Activated naive CD8-positive, alpha-beta T cell treated with anti-CD3 and anti-CD28 coated beads, Interleukin-2, amount 50 U/mL, for 16 hours (primary cell): ENCODE results near the gene SLC16A2.
"Not testable (repeated sequence)": the region's sequence is repeated elsewhere in the genome, so short reads cannot be mapped to it uniquely, and the experiment has no call there.

ENCODE experiments used
- DNase-seq: peaks from one replicate; pipeline ENCODE4 v3.0.0-alpha.2; 2020; ENCODE audit warnings: low read depth, low spot score

The SLC16A2 gene

GRCh38 chrX:74506317-74507115, 85.2 kb downstream of the SLC16A2 start:
- no peak for DNase-seq

GRCh38 chrX:74507191-74507590, 85.9 kb downstream of the SLC16A2 start:
- DNase-seq, result no peak

GRCh38 chrX:74509989-74510388, 88.7 kb downstream of the SLC16A2 start:
- DNase-seq, result no peak

- no peak for DNase-seq
These were observed 89.1 kb downstream of the SLC16A2 start for GRCh38 chrX:74510401-74510800.

- no peak for DNase-seq
These were observed 90.4 kb downstream of the SLC16A2 start for GRCh38 chrX:74511704-74512103.

GRCh38 chrX:74514384-74514783, 93.1 kb downstream of the SLC16A2 start:
- DNase-seq, result no peak

- DNase-seq, result no peak
These were observed 94.1 kb downstream of the SLC16A2 start for GRCh38 chrX:74515356-74515755.

GRCh38 chrX:74516013-74516412, 94.7 kb downstream of the SLC16A2 start:
- not testable (repeated sequence) for DNase-seq

- DNase-seq, result no peak
These were observed 98.6 kb downstream of the SLC16A2 start for GRCh38 chrX:74519870-74520269.

- DNase-seq, result no peak
These were observed 99.0 kb downstream of the SLC16A2 start for GRCh38 chrX:74520291-74520690.

- no peak for DNase-seq
These were observed 99.6 kb downstream of the SLC16A2 start for GRCh38 chrX:74520896-74521295.

- DNase-seq, result no peak
These were observed 100.9 kb downstream of the SLC16A2 start for GRCh38 chrX:74521961-74522751.

- DNase-seq, result no peak
These were observed 101.9 kb downstream of the SLC16A2 start for GRCh38 chrX:74523224-74523623.

- no peak for DNase-seq
These were observed 102.8 kb downstream of the SLC16A2 start for GRCh38 chrX:74523870-74524735.

GRCh38 chrX:74525116-74525515, 103.8 kb downstream of the SLC16A2 start:
- DNase-seq, result no peak

GRCh38 chrX:74526764-74527163, 105.5 kb downstream of the SLC16A2 start:
- DNase-seq, result no peak

GRCh38 chrX:74527350-74527749, 106.1 kb downstream of the SLC16A2 start:
- no peak for DNase-seq

- no peak for DNase-seq
These were observed 108.0 kb downstream of the SLC16A2 start for GRCh38 chrX:74529311-74529710.

- DNase-seq, result no peak
These were observed 109.8 kb downstream of the SLC16A2 start for GRCh38 chrX:74531081-74531480.

GRCh38 chrX:74534569-74535038, 113.3 kb downstream of the SLC16A2 start:
- DNase-seq, result no peak

- no peak for DNase-seq
These were observed 113.8 kb downstream of the SLC16A2 start for GRCh38 chrX:74535086-74535407.
